ENCODE results near the gene PDP2.
"Not testable (repeated sequence)": the region's sequence is repeated elsewhere in the genome, so short reads cannot be mapped to it uniquely, and the experiment has no call there.

Gene PDP2

GRCh38 chr16:66928702-66929388 lies 48.5 kb downstream of the PDP2 start:
- DNase-seq (ENCODE audit: low read depth) = no peak
- in situ Hi-C loops (cut with HindIII; ENCODE audit: low sequenced_read_pairs) = no loop called here
- H3K4me3 ChIP-seq (ENCODE audit: low read depth, low read length) = no peak overlapping the region
- TF ChIP-seq CTCF (IDR thresholded peaks at IDR 0.05; ENCODE audit: low read depth, low read length, missing control alignments) = peak; percentile 46

- no peak overlapping the region for H3K4me3 ChIP-seq (ENCODE audit: low read depth, low read length)
- no peak for TF ChIP-seq CTCF (IDR thresholded peaks at IDR 0.05; ENCODE audit: low read depth, low read length, missing control alignments)
- in situ Hi-C loops (cut with HindIII; ENCODE audit: low sequenced_read_pairs) = no loop called here
- DNase-seq (ENCODE audit: low read depth) = no peak
Observed at GRCh38 chr16:66930189-66930588, 49.9 kb downstream of the PDP2 start.

GRCh38 chr16:66931665-66932064 lies 51.4 kb downstream of the PDP2 start:
- no peak overlapping the region for H3K4me3 ChIP-seq (ENCODE audit: low read depth, low read length)
- no peak for DNase-seq (ENCODE audit: low read depth)
- no peak for TF ChIP-seq CTCF (IDR thresholded peaks at IDR 0.05; ENCODE audit: low read depth, low read length, missing control alignments)
- in situ Hi-C loops (cut with HindIII; ENCODE audit: low sequenced_read_pairs) = no loop called here

GRCh38 chr16:66932076-66932475 lies 51.8 kb downstream of the PDP2 start:
- in situ Hi-C loops (cut with HindIII; ENCODE audit: low sequenced_read_pairs) = no loop called here
- DNase-seq (ENCODE audit: low read depth) = no peak
- H3K4me3 ChIP-seq (ENCODE audit: low read depth, low read length) = no peak overlapping the region
- TF ChIP-seq CTCF (IDR thresholded peaks at IDR 0.05; ENCODE audit: low read depth, low read length, missing control alignments) = no peak

- no peak for TF ChIP-seq CTCF (IDR thresholded peaks at IDR 0.05; ENCODE audit: low read depth, low read length, missing control alignments)
- in situ Hi-C loops (cut with HindIII; ENCODE audit: low sequenced_read_pairs) = no loop called here
Observed at GRCh38 chr16:66933776-66934137, 53.4 kb downstream of the PDP2 start.

GRCh38 chr16:66934138-66934838 lies 54.0 kb downstream of the PDP2 start, which contains the start of gene CIAO2B:
Gene CIAO2B, minus strand, starts transcription at chr16:66934402. Its CDS starts 38 bp downstream, at chr16:66934364.
- H3K4me3 ChIP-seq (ENCODE audit: low read depth, low read length) = peak within 1 kb of the TSS; percentile 78
- DNase-seq (ENCODE audit: low read depth) = peak; percentile 49
- no peak for TF ChIP-seq CTCF (IDR thresholded peaks at IDR 0.05; ENCODE audit: low read depth, low read length, missing control alignments)
- in situ Hi-C loops (cut with HindIII; ENCODE audit: low sequenced_read_pairs) = no loop called here

More at GRCh38 chr16:66933776-66934137, 53.4 kb downstream of the PDP2 start:
- no peak for DNase-seq (ENCODE audit: low read depth)
- H3K4me3 ChIP-seq (ENCODE audit: low read depth, low read length) = peak overlapping the region; percentile 78

GRCh38 chr16:66934839-66935313 lies 54.6 kb downstream of the PDP2 start:
- not testable (repeated sequence) for DNase-seq (ENCODE audit: low read depth)
- in situ Hi-C loops (cut with HindIII; ENCODE audit: low sequenced_read_pairs) = loop anchor here (5.0 kb wide), 1 partner anchor 167 kb away; no protein-coding TSS in a partner anchor
- peak overlapping the region; percentile 78 for H3K4me3 ChIP-seq (ENCODE audit: low read depth, low read length)
